Measurements from ENCODE around the gene CCDC12.

DNA sequence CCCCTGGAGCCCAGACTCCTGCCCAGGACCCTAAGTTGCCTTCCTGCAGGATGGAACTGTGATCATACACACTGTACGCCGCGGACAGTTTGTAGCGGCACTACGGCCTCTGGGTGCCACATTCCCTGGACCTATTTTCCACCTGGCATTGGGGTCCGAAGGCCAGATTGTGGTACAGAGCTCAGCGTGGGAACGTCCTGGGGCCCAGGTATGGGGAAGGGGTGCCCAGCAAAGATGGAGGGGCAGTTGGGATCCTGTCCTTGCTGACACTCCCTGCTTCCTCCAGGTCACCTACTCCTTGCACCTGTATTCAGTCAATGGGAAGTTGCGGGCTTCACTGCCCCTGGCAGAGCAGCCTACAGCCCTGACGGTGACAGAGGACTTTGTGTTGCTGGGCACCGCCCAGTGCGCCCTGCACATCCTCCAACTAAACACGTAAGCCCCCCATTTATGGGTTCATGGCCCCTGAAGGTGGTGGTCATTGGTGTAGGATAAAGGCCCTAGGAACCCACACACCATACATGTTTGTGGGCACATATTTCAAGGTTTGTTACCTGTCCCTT lies 31.8 kb upstream of the CCDC12 start:
- TF ChIP-seq POLR2A (IDR thresholded peaks at IDR 0.05), result no peak
- no peak for TF ChIP-seq CTCF (IDR thresholded peaks at IDR 0.05)
